Esophagus muscularis mucosa (tissue), 4 donors: ENCODE results near the gene GUCA1C. TPM values are rescaled to one million over a fixed set of nuclear protein-coding genes. Genes with fewer than 3 reads are reported as not detected.

Source experiments
- DNase-seq: peaks from one replicate; pipeline ENCODE4 v3.0.0-alpha.2; 2017; ENCODE audit errors: extremely low spot score
- H3K27ac ChIP-seq, 4 donors: fragments of 200-600 bp; sonication (generic); replicated peaks in 1 of 4; 1 replicate in 3 of 4; 2 replicates in 1 of 4; pipeline ENCODE4 v1.5.1; 2016 to 2019; ENCODE audit warnings: mild to moderate bottlenecking in 1 of 4
- H3K27me3 ChIP-seq, 4 donors: fragments of 200-600 bp; sonication (generic); one replicate each; pipeline versions ENCODE4 v1.5.1 to v1.6.0; 2016 to 2019
- H3K36me3 ChIP-seq, 4 donors: fragments of 200-600 bp; sonication (generic); one replicate each; pipeline ENCODE4 v1.5.1; 2016 to 2019
- H3K4me1 ChIP-seq, 4 donors: fragments of 200-600 bp; sonication (generic); one replicate each; pipeline ENCODE4 v1.5.1; 2016 to 2019
- H3K4me3 ChIP-seq, 4 donors: fragments of 200-600 bp; sonication (generic); 1 replicate in 2 of 4; 2 replicates in 2 of 4; pipeline ENCODE4 v1.5.1; 2016 to 2019; ENCODE audit warnings: mild to moderate bottlenecking in 4 of 4, moderate library complexity in 1 of 4
- H3K9me3 ChIP-seq, 4 donors: fragments of 200-600 bp; sonication (generic); 1 replicate in 3 of 4; 2 replicates in 1 of 4; pipeline ENCODE4 v1.5.1; 2016 to 2019
- EP300 ChIP-seq: sonication (generic); formaldehyde crosslinking; IDR thresholded peaks from one replicate; pipeline ENCODE4 v1.6.1; 2017; ENCODE audit warnings: antibody characterized with exemption
- POLR2A ChIP-seq: fragments of 450-650 bp; IDR thresholded peaks from one replicate; pipeline ENCODE4 v1.6.1; 2017; ENCODE audit warnings: antibody characterized with exemption, moderate library complexity, mild to moderate bottlenecking, low read depth
- POLR2AphosphoS5 ChIP-seq, 2 donors: sonication (generic); formaldehyde crosslinking; IDR thresholded peaks; one replicate each; pipeline ENCODE4 v1.6.1; 2017; ENCODE audit warnings: antibody characterized with exemption in 2 of 2
- WGBS: methylation state at CpG from one replicate; pipeline ENCODE4 v1.1.5; 2018; 5-methylcytosine and 5-hydroxymethylcytosine counted together
- intact Hi-C: fragments of 100-400 bp; cut with DNase I; formaldehyde crosslinking; loops from one replicate; pipeline ENCODE4 v1.15.1; 2023
- total RNA-seq, 4 donors: library from RNA; depleted of rRNA; stranded (reverse); fragments of >200 nt; gene quantifications; one replicate each; pipeline versions ENCODE4 v1.1.0 to v1.2.1, GENCODE V29; 2016
- TF ChIP-seq, protein P1 (sequence below), 3 experiments: fragments of 200-600 bp in 2 of 3; fragments of 450-650 bp in 1 of 3; sonication (generic) in 2 of 3; IDR thresholded peaks; one replicate each; pipeline ENCODE4 v1.5.1; 2017 to 2019; ENCODE audit warnings: antibody characterized with exemption in 3 of 3, mild to moderate bottlenecking in 2 of 3, moderate library complexity in 1 of 3

Gene GUCA1C
- total RNA-seq, 4 donors from 2014 or later, result not detected

DNA sequence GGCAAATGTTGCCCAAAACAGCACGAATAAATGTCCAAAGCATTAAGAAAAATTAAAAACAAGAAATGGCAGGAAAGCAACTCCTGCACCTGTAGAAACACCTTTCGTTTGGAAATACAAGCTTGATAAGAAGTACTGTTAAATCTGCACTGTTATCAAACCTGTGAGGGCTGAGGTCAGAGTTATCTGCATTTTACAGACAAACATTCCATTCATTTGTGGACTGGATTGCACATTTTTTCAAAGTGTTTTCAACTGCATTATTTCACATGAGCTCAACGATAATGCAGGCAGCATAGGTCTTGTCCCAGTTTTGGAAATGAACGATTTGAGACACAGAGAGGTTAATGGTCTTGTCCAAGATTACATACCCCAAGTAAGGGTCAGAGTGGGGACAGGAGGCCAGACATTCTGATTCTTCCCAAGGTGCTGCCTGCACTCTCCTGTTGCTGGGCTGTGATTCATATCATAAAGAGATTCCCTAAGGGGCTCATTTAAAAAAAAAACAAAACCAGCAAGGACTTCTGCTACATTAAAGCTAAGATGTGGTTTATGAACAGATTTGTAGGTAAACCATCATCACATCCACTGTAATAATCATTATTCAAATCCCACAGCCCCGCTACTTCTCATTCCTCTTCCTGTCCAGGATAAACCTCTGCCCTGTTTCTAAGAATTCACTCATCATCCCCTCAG, 13.0 kb downstream of the GUCA1C start:
- H3K4me3 ChIP-seq, result no peak overlapping the region
- no peak for TF ChIP-seq EP300
- no peak for TF ChIP-seq POLR2AphosphoS5 (IDR thresholded peaks at IDR 0.05)
- TF ChIP-seq, protein P1, sequence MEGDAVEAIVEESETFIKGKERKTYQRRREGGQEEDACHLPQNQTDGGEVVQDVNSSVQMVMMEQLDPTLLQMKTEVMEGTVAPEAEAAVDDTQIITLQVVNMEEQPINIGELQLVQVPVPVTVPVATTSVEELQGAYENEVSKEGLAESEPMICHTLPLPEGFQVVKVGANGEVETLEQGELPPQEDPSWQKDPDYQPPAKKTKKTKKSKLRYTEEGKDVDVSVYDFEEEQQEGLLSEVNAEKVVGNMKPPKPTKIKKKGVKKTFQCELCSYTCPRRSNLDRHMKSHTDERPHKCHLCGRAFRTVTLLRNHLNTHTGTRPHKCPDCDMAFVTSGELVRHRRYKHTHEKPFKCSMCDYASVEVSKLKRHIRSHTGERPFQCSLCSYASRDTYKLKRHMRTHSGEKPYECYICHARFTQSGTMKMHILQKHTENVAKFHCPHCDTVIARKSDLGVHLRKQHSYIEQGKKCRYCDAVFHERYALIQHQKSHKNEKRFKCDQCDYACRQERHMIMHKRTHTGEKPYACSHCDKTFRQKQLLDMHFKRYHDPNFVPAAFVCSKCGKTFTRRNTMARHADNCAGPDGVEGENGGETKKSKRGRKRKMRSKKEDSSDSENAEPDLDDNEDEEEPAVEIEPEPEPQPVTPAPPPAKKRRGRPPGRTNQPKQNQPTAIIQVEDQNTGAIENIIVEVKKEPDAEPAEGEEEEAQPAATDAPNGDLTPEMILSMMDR (IDR thresholded peaks at IDR 0.05), result no peak
- no peak for TF ChIP-seq POLR2A
- no peaks in the 10 kb centered on the region for H3K36me3 ChIP-seq
- H3K27ac ChIP-seq, result no peak overlapping the region
- H3K4me1 ChIP-seq, result peaks cover 0 to 3% (median 0%) of the 10 kb centered on the region in 4 donors
- no peaks in the 10 kb centered on the region for H3K27me3 ChIP-seq
- H3K9me3 ChIP-seq, result no peaks in the 10 kb centered on the region
- DNase-seq, result no peak
- 53% methylated on average over 5 of the region's 5 CpGs for WGBS
- intact Hi-C loops, result no loop called here

DNA sequence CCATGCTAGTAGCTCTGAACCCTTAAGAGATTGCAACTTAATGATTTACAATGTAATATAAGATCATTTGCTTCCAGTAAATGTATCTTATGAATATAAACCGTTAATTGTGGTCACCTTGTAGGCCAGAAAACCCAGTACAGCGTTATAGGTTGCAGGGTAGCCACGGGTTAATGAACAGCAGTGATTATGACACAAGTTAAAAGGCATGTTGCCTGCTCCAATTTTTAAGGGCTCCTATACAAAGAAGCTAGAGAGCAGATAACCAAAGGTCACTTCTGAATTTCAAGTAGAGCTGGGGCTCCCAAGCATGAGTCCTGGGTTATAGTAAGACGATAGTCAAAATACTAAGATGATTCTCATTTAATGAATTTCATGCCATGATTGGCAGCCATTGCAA, 13.5 kb downstream of the GUCA1C start:
- Histone ChIP-seq H3K27me3 (no peaks in the 10 kb centered on the region), H3K4me3 (no peak overlapping the region), H3K9me3 (no peaks in the 10 kb centered on the region), H3K27ac (no peak overlapping the region), H3K4me1 (peaks cover 0 to 3% (median 0%) of the 10 kb centered on the region in 4 donors), H3K36me3 (no peaks in the 10 kb centered on the region)
- intact Hi-C loops, result no loop called here
- DNase-seq, result no peak
- 91% methylated on average over 4 of the region's 4 CpGs for WGBS
- TF ChIP-seq POLR2A (no peak), EP300 (no peak), POLR2AphosphoS5 (IDR thresholded peaks at IDR 0.05) (no peak)
- TF ChIP-seq, protein P1 (IDR thresholded peaks at IDR 0.05), result no peak

DNA sequence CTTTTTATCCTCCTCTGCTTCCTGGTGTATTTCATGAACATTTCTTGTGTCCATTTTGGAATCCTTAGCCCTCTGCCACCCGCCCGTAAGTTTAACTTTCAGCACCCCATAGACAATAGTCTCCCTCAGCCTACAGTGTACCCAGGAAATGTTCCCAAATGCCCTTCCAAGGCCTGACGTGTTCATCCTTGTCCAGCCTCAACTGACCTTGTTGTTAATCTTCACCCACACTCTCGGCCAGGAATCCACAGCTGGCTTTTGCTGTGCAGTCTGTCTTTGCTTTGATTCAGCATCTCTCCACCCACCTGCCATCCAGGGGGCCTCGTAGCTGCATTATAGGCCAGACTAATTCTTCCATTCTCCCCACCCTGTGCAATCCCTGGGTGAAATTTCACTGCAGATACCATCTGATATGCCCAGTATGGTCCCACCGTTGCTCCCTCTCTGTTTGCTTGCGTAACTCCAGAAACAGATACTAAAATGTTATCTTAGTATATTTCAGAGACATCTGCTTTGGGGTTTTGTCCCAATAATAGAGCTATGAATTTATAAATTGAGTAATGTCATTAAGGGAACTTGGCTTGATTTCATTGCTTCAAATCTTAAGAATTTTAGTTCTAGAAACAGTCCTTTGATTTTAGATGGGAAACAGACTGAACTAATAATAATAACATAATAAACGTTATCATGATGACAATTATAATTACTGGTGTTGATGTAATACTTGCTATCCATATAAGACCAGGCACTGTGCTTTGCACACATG, 16.6 kb downstream of the GUCA1C start:
- no peaks in the 10 kb centered on the region for H3K27me3 ChIP-seq
- no peaks in the 10 kb centered on the region for H3K36me3 ChIP-seq
- TF ChIP-seq, protein P1 (IDR thresholded peaks at IDR 0.05), result no peak
- TF ChIP-seq POLR2AphosphoS5 (IDR thresholded peaks at IDR 0.05) (no peak), EP300 (no peak), POLR2A (no peak)
- WGBS, result 84% methylated on average over 8 of the region's 8 CpGs
- H3K9me3 ChIP-seq, result no peaks in the 10 kb centered on the region
- intact Hi-C loops, result no loop called here
- DNase-seq, result no peak
- H3K4me1 ChIP-seq, result peaks cover 0 to 3% (median 0%) of the 10 kb centered on the region in 4 donors
- H3K4me3 ChIP-seq, result no peak overlapping the region
- no peak overlapping the region for H3K27ac ChIP-seq

DNA sequence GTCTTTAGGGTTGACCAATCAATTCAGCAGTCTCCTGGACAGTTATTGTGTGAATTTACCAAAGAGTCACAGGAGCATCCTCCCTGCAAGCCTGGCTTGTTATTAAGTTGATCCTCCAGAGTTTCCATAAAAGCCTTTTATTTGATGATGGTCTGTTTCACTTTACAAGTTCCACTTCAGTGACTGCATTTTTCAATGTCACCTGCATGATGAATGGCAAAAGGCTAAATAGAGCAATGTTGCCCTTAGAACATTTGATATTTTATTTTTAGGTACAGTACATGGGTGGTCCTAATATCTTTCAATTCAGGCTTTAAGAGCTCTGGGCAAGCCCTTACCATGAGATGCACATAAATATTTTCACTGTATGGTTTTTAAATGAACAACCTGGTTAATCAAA, 22.6 kb downstream of the GUCA1C start:
- Histone ChIP-seq H3K9me3 (peaks cover 0 to 4% (median 0%) of the 10 kb centered on the region in 4 donors), H3K4me3 (no peak overlapping the region), H3K36me3 (no peaks in the 10 kb centered on the region), H3K4me1 (no peaks in the 10 kb centered on the region), H3K27me3 (no peaks in the 10 kb centered on the region), H3K27ac (no peak overlapping the region)
- intact Hi-C loops, result no loop called here
- TF ChIP-seq POLR2A, result no peak
- TF ChIP-seq, protein P1 (IDR thresholded peaks at IDR 0.05), result no peak
- no peak for TF ChIP-seq POLR2AphosphoS5 (IDR thresholded peaks at IDR 0.05)
- TF ChIP-seq EP300, result no peak
- no peak for DNase-seq
